GM21367 (cell line): ENCODE results near the gene IGF2BP3.
A peak's percentile ranks its signal among the peaks of the same experiment; 100 is the strongest.

ENCODE experiments used
- ATAC-seq: cut with Tn5 transposase; IDR thresholded peaks from one replicate; pipeline ENCODE4 v1.9.1; 2021; ENCODE audit not compliant: unreplicated experiment

The IGF2BP3 gene

GRCh38 chr7:23298885-23299769 lies 171.2 kb downstream of the IGF2BP3 start, which contains the start of gene MALSU1:
Gene MALSU1 (plus strand): TSS chr7:23299339. CDS start chr7:23299353, 14 bp downstream.
- peak; percentile 99 for ATAC-seq

- ATAC-seq: no peak
Observed at GRCh38 chr7:23298141-23298881, 172.0 kb downstream of the IGF2BP3 start.

GRCh38 chr7:23295401-23295697 lies 174.9 kb downstream of the IGF2BP3 start:
- ATAC-seq: no peak

- no peak for ATAC-seq
Observed at GRCh38 chr7:23294549-23295400, 175.5 kb downstream of the IGF2BP3 start.

- ATAC-seq: no peak
Observed at GRCh38 chr7:23293500-23294073, 176.7 kb downstream of the IGF2BP3 start.

- no peak for ATAC-seq
Observed at GRCh38 chr7:23292623-23293022, 177.7 kb downstream of the IGF2BP3 start.

GRCh38 chr7:23291957-23292560 lies 178.2 kb downstream of the IGF2BP3 start:
- no peak for ATAC-seq

- no peak for ATAC-seq
Observed at GRCh38 chr7:23290993-23291392, 179.3 kb downstream of the IGF2BP3 start.

GRCh38 chr7:23287612-23288011 lies 182.7 kb downstream of the IGF2BP3 start:
- ATAC-seq: no peak

GRCh38 chr7:23285657-23286646 lies 184.3 kb downstream of the IGF2BP3 start:
- ATAC-seq: no peak

- ATAC-seq: no peak
Observed at GRCh38 chr7:23284871-23285270, 185.4 kb downstream of the IGF2BP3 start.

- ATAC-seq: no peak
Observed at GRCh38 chr7:23283086-23283485, 187.2 kb downstream of the IGF2BP3 start.

GRCh38 chr7:23279819-23280525 lies 190.3 kb downstream of the IGF2BP3 start:
- ATAC-seq: no peak

GRCh38 chr7:23277359-23277989 lies 192.8 kb downstream of the IGF2BP3 start:
- ATAC-seq: no peak

GRCh38 chr7:23276947-23277346 lies 193.3 kb downstream of the IGF2BP3 start:
- ATAC-seq: no peak

GRCh38 chr7:23276376-23276775 lies 193.9 kb downstream of the IGF2BP3 start:
- no peak for ATAC-seq

GRCh38 chr7:23275912-23276311 lies 194.4 kb downstream of the IGF2BP3 start:
- ATAC-seq: no peak

- ATAC-seq: peak; percentile 97
Observed at GRCh38 chr7:23273141-23273599, 197.1 kb downstream of the IGF2BP3 start.
